Measurements from ENCODE around the gene LATS2.

The LATS2 gene

GRCh38 chr13:21020176-21020575 is 41.2 kb downstream of the LATS2 start:
- no peak overlapping the region for H3K9ac ChIP-seq (ENCODE audit: low read length)
- no peaks in the 10 kb centered on the region for H3K27me3 ChIP-seq (ENCODE audit: control insufficient read depth, insufficient read depth, low read length)
- H3K36me3 ChIP-seq (ENCODE audit: control insufficient read depth, insufficient read depth, low read length), result no peaks in the 10 kb centered on the region
- no peak overlapping the region for H3K4me3 ChIP-seq (ENCODE audit: low read length)
- H3K4me1 ChIP-seq (ENCODE audit: control insufficient read depth, insufficient read depth, low read length), result peaks cover 17% of the 10 kb centered on the region
- no peaks in the 10 kb centered on the region for H3K9me3 ChIP-seq (ENCODE audit: control insufficient read depth, low read length)

DNA sequence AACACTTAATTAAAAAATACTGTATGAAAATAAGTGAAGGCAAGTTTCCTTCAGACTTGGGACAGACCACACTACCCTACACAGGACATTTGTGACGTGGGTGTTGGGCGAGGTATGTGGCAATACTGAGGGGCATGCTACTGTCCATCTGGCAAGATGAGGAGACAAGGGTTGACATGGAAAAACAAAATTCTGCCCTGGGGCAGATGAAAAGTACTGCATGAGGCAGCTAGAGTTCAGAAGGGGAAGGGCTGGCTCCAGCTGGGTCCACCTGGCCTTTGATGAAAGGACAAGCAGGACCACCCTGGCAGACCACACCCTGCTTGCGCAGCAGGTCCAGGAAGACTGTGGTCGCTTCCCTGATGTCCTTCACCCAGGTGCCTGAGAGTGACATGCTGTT is 43.2 kb downstream of the LATS2 start:
- Histone ChIP-seq H3K27me3 (ENCODE audit: control insufficient read depth, insufficient read depth, low read length) (no peaks in the 10 kb centered on the region), H3K9me3 (ENCODE audit: control insufficient read depth, low read length) (no peaks in the 10 kb centered on the region), H3K36me3 (ENCODE audit: control insufficient read depth, insufficient read depth, low read length) (no peaks in the 10 kb centered on the region), H3K4me1 (ENCODE audit: control insufficient read depth, insufficient read depth, low read length) (peaks cover 17% of the 10 kb centered on the region), H3K4me3 (ENCODE audit: low read length) (no peak overlapping the region), H3K9ac (ENCODE audit: low read length) (no peak overlapping the region)

- Histone ChIP-seq H3K4me3 (ENCODE audit: low read length) (no peak overlapping the region), H3K9ac (ENCODE audit: low read length) (no peak overlapping the region), H3K36me3 (ENCODE audit: control insufficient read depth, insufficient read depth, low read length) (no peaks in the 10 kb centered on the region), H3K27me3 (ENCODE audit: control insufficient read depth, insufficient read depth, low read length) (no peaks in the 10 kb centered on the region), H3K9me3 (ENCODE audit: control insufficient read depth, low read length) (no peaks in the 10 kb centered on the region), H3K4me1 (ENCODE audit: control insufficient read depth, insufficient read depth, low read length) (peaks cover 6% of the 10 kb centered on the region)
Observed at GRCh38 chr13:21016487-21016886, 44.9 kb downstream of the LATS2 start.

DNA sequence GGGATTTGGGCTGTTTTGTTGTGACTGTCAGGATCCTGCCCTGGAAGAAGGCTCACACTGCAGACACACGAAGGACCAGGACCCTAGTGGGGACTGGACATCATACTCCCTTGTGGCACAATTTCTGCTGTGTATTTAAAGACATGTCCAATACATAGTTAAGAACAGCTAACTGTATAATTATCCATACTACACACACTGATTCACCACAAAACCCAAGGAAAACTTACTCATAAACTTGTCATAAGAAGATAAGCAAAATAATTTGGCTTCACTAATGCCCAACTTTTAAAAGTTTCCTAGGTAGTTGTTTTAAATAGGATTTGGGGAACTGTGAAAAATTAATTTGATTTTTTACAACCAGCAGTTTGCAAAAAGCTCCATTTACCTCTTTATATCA is 46.1 kb downstream of the LATS2 start:
- H3K4me3 ChIP-seq (ENCODE audit: low read length), result no peak overlapping the region
- no peaks in the 10 kb centered on the region for H3K9me3 ChIP-seq (ENCODE audit: control insufficient read depth, low read length)
- no peaks in the 10 kb centered on the region for H3K36me3 ChIP-seq (ENCODE audit: control insufficient read depth, insufficient read depth, low read length)
- no peak overlapping the region for H3K9ac ChIP-seq (ENCODE audit: low read length)
- H3K27me3 ChIP-seq (ENCODE audit: control insufficient read depth, insufficient read depth, low read length), result no peaks in the 10 kb centered on the region
- peaks cover 6% of the 10 kb centered on the region for H3K4me1 ChIP-seq (ENCODE audit: control insufficient read depth, insufficient read depth, low read length)

DNA sequence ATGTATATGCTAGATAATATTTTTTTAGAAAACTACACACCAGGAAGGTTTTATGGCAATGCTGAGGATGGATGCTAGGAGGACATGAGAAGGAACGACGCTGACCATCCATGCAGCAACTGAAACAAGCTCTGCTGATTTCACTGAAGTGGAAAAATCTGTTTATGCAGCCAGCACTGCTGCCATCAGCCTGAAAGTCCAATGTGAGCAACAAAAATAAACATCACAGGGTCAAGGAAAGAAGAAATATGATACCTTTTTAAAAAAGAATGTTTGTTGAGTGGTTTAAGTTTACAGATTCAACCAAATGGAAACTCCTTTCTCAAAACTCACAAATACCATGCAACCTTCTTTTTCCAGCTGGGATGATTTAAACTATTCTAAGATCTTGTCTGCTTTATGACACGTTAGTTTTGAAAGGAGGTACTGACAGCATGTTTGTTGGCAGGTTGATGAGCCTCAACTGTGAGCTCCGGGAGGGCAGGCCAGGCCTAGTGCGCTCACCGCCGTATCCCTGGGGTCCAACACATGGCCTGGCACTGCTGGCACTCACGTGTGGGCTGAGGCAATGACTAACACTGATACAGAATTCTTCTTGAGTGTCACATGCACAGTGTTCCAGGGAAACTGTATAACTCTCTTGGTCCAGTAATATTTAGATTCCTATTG is 46.8 kb downstream of the LATS2 start:
- no peak overlapping the region for H3K4me3 ChIP-seq (ENCODE audit: low read length)
- H3K9ac ChIP-seq (ENCODE audit: low read length), result no peak overlapping the region
- no peaks in the 10 kb centered on the region for H3K27me3 ChIP-seq (ENCODE audit: control insufficient read depth, insufficient read depth, low read length)
- H3K36me3 ChIP-seq (ENCODE audit: control insufficient read depth, insufficient read depth, low read length), result no peaks in the 10 kb centered on the region
- no peaks in the 10 kb centered on the region for H3K9me3 ChIP-seq (ENCODE audit: control insufficient read depth, low read length)
- peaks cover 6% of the 10 kb centered on the region for H3K4me1 ChIP-seq (ENCODE audit: control insufficient read depth, insufficient read depth, low read length)

DNA sequence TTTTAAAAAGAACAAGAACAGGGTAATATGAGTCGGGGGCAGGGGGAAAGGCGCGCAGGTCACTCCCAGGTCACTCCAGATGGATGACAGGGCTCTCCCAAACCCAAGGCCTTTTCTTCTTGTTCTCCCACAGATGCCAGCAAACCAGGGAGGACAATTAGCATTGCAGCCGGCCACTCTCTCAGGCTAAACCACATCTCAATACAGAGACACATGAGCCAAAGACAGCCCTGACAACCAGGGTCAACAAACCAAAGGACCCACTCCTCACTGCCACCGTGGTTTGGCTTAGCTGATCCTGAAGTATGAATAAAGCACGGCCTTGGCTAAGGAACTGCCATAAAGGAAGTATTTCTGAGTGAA is 47.3 kb downstream of the LATS2 start:
- peaks cover 6% of the 10 kb centered on the region for H3K4me1 ChIP-seq (ENCODE audit: control insufficient read depth, insufficient read depth, low read length)
- H3K27me3 ChIP-seq (ENCODE audit: control insufficient read depth, insufficient read depth, low read length), result no peaks in the 10 kb centered on the region
- H3K36me3 ChIP-seq (ENCODE audit: control insufficient read depth, insufficient read depth, low read length), result no peaks in the 10 kb centered on the region
- H3K9me3 ChIP-seq (ENCODE audit: control insufficient read depth, low read length), result no peaks in the 10 kb centered on the region
- no peak overlapping the region for H3K9ac ChIP-seq (ENCODE audit: low read length)
- H3K4me3 ChIP-seq (ENCODE audit: low read length), result no peak overlapping the region

GRCh38 chr13:21013682-21014038 is 47.7 kb downstream of the LATS2 start:
- H3K27me3 ChIP-seq (ENCODE audit: control insufficient read depth, insufficient read depth, low read length), result no peaks in the 10 kb centered on the region
- H3K4me3 ChIP-seq (ENCODE audit: low read length), result no peak overlapping the region
- no peaks in the 10 kb centered on the region for H3K36me3 ChIP-seq (ENCODE audit: control insufficient read depth, insufficient read depth, low read length)
- H3K9ac ChIP-seq (ENCODE audit: low read length), result no peak overlapping the region
- H3K4me1 ChIP-seq (ENCODE audit: control insufficient read depth, insufficient read depth, low read length), result peaks cover 6% of the 10 kb centered on the region
- no peaks in the 10 kb centered on the region for H3K9me3 ChIP-seq (ENCODE audit: control insufficient read depth, low read length)

GRCh38 chr13:21012841-21013681 is 48.3 kb downstream of the LATS2 start:
- no peaks in the 10 kb centered on the region for H3K36me3 ChIP-seq (ENCODE audit: control insufficient read depth, insufficient read depth, low read length)
- no peaks in the 10 kb centered on the region for H3K9me3 ChIP-seq (ENCODE audit: control insufficient read depth, low read length)
- peaks cover 6% of the 10 kb centered on the region for H3K4me1 ChIP-seq (ENCODE audit: control insufficient read depth, insufficient read depth, low read length)
- no peak overlapping the region for H3K9ac ChIP-seq (ENCODE audit: low read length)
- no peak overlapping the region for H3K4me3 ChIP-seq (ENCODE audit: low read length)
- H3K27me3 ChIP-seq (ENCODE audit: control insufficient read depth, insufficient read depth, low read length), result no peaks in the 10 kb centered on the region

GRCh38 chr13:21012211-21012610 is 49.2 kb downstream of the LATS2 start:
- Histone ChIP-seq H3K4me1 (ENCODE audit: control insufficient read depth, insufficient read depth, low read length) (peaks cover 6% of the 10 kb centered on the region), H3K4me3 (ENCODE audit: low read length) (no peak overlapping the region)

DNA sequence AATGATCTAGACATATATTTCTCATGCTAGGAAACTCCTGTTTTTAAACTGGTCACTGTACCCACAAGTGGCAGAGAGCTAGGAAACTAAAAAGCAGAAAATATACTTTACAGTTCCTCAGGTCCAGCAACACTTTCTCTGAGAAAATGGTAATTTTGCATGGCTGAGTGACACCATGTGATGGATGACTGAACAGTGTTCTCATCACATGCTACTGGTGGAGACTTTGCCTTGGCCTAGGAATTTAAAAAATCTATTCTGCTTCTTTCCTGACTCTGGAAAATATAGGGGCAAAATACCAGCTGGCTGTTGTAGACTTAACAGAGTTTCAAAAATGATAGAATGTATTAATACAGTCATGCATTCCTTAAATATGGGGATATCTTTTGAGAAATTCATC is 50.0 kb downstream of the LATS2 start:
- Histone ChIP-seq H3K27me3 (ENCODE audit: control insufficient read depth, insufficient read depth, low read length) (no peaks in the 10 kb centered on the region), H3K9me3 (ENCODE audit: control insufficient read depth, low read length) (no peaks in the 10 kb centered on the region), H3K4me1 (ENCODE audit: control insufficient read depth, insufficient read depth, low read length) (peaks cover 6% of the 10 kb centered on the region), H3K4me3 (ENCODE audit: low read length) (no peak overlapping the region), H3K36me3 (ENCODE audit: control insufficient read depth, insufficient read depth, low read length) (no peaks in the 10 kb centered on the region), H3K9ac (ENCODE audit: low read length) (no peak overlapping the region)

More at GRCh38 chr13:21012211-21012610, 49.2 kb downstream of the LATS2 start:
- H3K9me3 ChIP-seq (ENCODE audit: control insufficient read depth, low read length), result no peaks in the 10 kb centered on the region
- H3K27me3 ChIP-seq (ENCODE audit: control insufficient read depth, insufficient read depth, low read length), result no peaks in the 10 kb centered on the region
- no peak overlapping the region for H3K9ac ChIP-seq (ENCODE audit: low read length)
- no peaks in the 10 kb centered on the region for H3K36me3 ChIP-seq (ENCODE audit: control insufficient read depth, insufficient read depth, low read length)

GRCh38 chr13:21010621-21011020 is 50.8 kb downstream of the LATS2 start:
- H3K36me3 ChIP-seq (ENCODE audit: control insufficient read depth, insufficient read depth, low read length), result no peaks in the 10 kb centered on the region
- no peaks in the 10 kb centered on the region for H3K27me3 ChIP-seq (ENCODE audit: control insufficient read depth, insufficient read depth, low read length)
- peaks cover 6% of the 10 kb centered on the region for H3K4me1 ChIP-seq (ENCODE audit: control insufficient read depth, insufficient read depth, low read length)
- H3K4me3 ChIP-seq (ENCODE audit: low read length), result no peak overlapping the region
- H3K9ac ChIP-seq (ENCODE audit: low read length), result no peak overlapping the region
- H3K9me3 ChIP-seq (ENCODE audit: control insufficient read depth, low read length), result no peaks in the 10 kb centered on the region

- peaks cover 11% of the 10 kb centered on the region for H3K4me1 ChIP-seq (ENCODE audit: control insufficient read depth, insufficient read depth, low read length)
Observed at GRCh38 chr13:21009036-21009435, 52.4 kb downstream of the LATS2 start.

More at GRCh38 chr13:21009036-21009435, 52.4 kb downstream of the LATS2 start:
- Histone ChIP-seq H3K9me3 (ENCODE audit: control insufficient read depth, low read length) (no peaks in the 10 kb centered on the region), H3K4me3 (ENCODE audit: low read length) (no peak overlapping the region), H3K27me3 (ENCODE audit: control insufficient read depth, insufficient read depth, low read length) (no peaks in the 10 kb centered on the region), H3K36me3 (ENCODE audit: control insufficient read depth, insufficient read depth, low read length) (no peaks in the 10 kb centered on the region), H3K9ac (ENCODE audit: low read length) (no peak overlapping the region)
